Body of pancreas (tissue), 4 donors: ENCODE data around the gene FAM107B. TPM values are rescaled to one million over a fixed set of nuclear protein-coding genes. Genes with fewer than 3 reads are reported as not detected.

Experiments used
- ATAC-seq: fragments of 150-250 bp; one replicate; pipeline ENCODE4 v1.9.1; 2016
- DNase-seq, 4 donors: peaks; one replicate each; pipeline ENCODE4 v3.0.0-alpha.2; 2019
- H3K27ac ChIP-seq, 4 donors: fragments of 200-600 bp; sonication (generic); 1 replicate in 3 of 4; 2 replicates in 1 of 4; pipeline versions ENCODE4 v1.5.1 to v1.6.1; 2016 to 2019; ENCODE audit warnings: mild to moderate bottlenecking in 1 of 4, mixed read lengths in 1 of 4, moderate library complexity in 1 of 4
- H3K27me3 ChIP-seq, 2 donors: fragments of 200-600 bp; sonication (generic); one replicate each; pipeline ENCODE4 v1.6.0; 2016; ENCODE audit warnings: mild to moderate bottlenecking in 1 of 2
- H3K36me3 ChIP-seq, 2 donors: fragments of 200-600 bp; sonication (generic); replicated peaks in 1 of 2; 2 replicates each; pipeline ENCODE4 v1.5.1; 2016; ENCODE audit warnings: low read depth in 2 of 2; ENCODE audit not compliant: insufficient read depth in 1 of 2
- H3K4me1 ChIP-seq: fragments of 200-600 bp; sonication (generic); one replicate; pipeline ENCODE4 v1.6.0; 2016
- H3K4me3 ChIP-seq, 2 donors: fragments of 200-600 bp; sonication (generic); 1 replicate in 1 of 2; 2 replicates in 1 of 2; pipeline ENCODE4 v1.5.1; 2016 to 2019
- H3K9me3 ChIP-seq, 3 donors: fragments of 200-600 bp; sonication (generic); 1 replicate in 2 of 3; 2 replicates in 1 of 3; pipeline ENCODE4 v1.5.1; 2016
- CTCF ChIP-seq, 7 experiments: fragments of 450-650 bp in 4 of 7; fragments of 200-600 bp in 3 of 7; sonication (generic) in 3 of 7; IDR thresholded peaks; one replicate each; pipeline ENCODE4 v1.5.1; 2016 to 2019; ENCODE audit warnings: antibody characterized with exemption in 7 of 7
- POLR2A ChIP-seq, 3 donors: fragments of 450-650 bp; IDR thresholded peaks; one replicate each; pipeline ENCODE4 v1.6.1; 2016; ENCODE audit warnings: antibody characterized with exemption in 3 of 3, mild to moderate bottlenecking in 2 of 3
- WGBS, 2 donors: methylation state at CpG; one replicate each; pipeline ENCODE4 v1.1.5; 2017; 5-methylcytosine and 5-hydroxymethylcytosine counted together
- intact Hi-C: fragments of 100-400 bp; cut with DNase I; formaldehyde crosslinking; loops from one replicate; pipeline ENCODE4 v1.15.1; 2023
- total RNA-seq, 2 donors: library from RNA; depleted of rRNA; stranded (reverse); fragments of >200 nt; gene quantifications; one replicate each; pipeline ENCODE4 v1.1.0, GENCODE V29; 2016

Gene FAM107B
- total RNA-seq, 2 donors from 2014 or later: 19.4 to 45.9 TPM

DNA sequence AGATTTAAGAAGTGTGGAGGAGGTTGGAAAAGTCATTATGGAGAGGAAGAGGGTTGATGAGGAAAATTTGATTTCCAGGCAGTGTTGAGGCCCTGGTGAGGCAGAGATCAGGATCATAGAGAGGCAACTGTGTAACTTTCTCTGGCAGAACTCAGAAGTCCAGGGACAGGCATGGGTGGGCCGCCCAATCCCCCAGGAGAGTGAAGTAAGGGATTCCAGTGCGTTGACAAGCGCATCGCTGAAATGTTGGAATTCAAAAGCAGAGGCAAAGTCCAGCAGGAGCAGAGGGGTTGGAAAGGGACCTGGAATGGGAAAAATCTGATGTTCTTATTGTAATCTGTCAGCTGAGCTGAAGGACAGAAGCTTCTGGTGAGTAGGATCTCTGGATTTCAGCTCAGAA, 207.3 kb downstream of the FAM107B start:
- TF ChIP-seq CTCF (IDR thresholded peaks at IDR 0.05) (no peak), POLR2A (IDR thresholded peaks at IDR 0.05) (no peak)

GRCh38 chr10:14566498-14566897, 208.2 kb downstream of the FAM107B start:
- ATAC-seq (no peak), DNase-seq (no peak)
- Histone ChIP-seq H3K36me3 (peaks cover 0 to 2% of the 10 kb centered on the region in 2 donors), H3K4me3 (no peak overlapping the region), H3K27ac (no peak overlapping the region), H3K27me3 (no peaks in the 10 kb centered on the region), H3K4me1 (peaks cover 48% of the 10 kb centered on the region), H3K9me3 (no peaks in the 10 kb centered on the region)
- intact Hi-C loops: no loop called here
- WGBS, 2 donors: 90 to 95% methylated on average over 10 of the region's 10 CpGs
- no peak for TF ChIP-seq POLR2A (IDR thresholded peaks at IDR 0.05)
- TF ChIP-seq CTCF (IDR thresholded peaks at IDR 0.05): no peak

More for the DNA sequence above, 207.3 kb downstream of the FAM107B start:
- Histone ChIP-seq H3K27ac (peak overlapping the region in 1 of 4 donors; percentile 13), H3K27me3 (no peaks in the 10 kb centered on the region), H3K36me3 (peaks cover 0 to 2% of the 10 kb centered on the region in 2 donors), H3K4me3 (no peak overlapping the region), H3K4me1 (peaks cover 52% of the 10 kb centered on the region), H3K9me3 (no peaks in the 10 kb centered on the region)
- no peak for ATAC-seq
- 87 to 96% methylated on average over 4 of the region's 4 CpGs for WGBS, 2 donors
- intact Hi-C loops: no loop called here
- DNase-seq: no peak

DNA sequence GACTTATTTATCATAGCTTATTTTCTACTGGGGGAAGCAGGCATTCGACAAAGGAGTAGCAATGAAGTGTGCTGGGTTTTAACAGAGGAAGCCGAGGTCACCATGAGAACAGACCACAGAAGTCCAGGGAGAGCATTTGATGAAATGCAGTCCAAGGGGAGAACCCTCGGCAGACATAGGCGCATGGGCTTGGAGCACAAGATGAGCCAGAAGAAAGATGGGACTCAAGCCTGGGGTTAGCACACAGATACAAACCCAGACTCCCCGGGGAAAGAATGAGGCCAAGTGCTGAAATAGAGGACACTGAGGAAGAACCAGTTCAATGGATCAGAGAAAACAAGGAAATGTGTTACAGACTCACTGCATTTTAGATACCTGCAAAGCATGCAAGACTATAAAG, 209.5 kb downstream of the FAM107B start:
- DNase-seq (no peak), ATAC-seq (no peak)
- no peaks in the 10 kb centered on the region for H3K27me3 ChIP-seq
- no peak for TF ChIP-seq CTCF (IDR thresholded peaks at IDR 0.05)
- TF ChIP-seq POLR2A (IDR thresholded peaks at IDR 0.05): no peak
- WGBS, 2 donors: 39 to 71% methylated on average over 5 of the region's 5 CpGs
- intact Hi-C loops: no loop called here
- no peak overlapping the region for H3K27ac ChIP-seq
- H3K36me3 ChIP-seq: peaks cover 0 to 2% of the 10 kb centered on the region in 2 donors
- peaks cover 48% of the 10 kb centered on the region for H3K4me1 ChIP-seq
- no peak overlapping the region for H3K4me3 ChIP-seq
- no peaks in the 10 kb centered on the region for H3K9me3 ChIP-seq

- DNase-seq (no peak), ATAC-seq (no peak)
- H3K27ac ChIP-seq: peak overlapping the region in 1 of 4 donors; percentile 51
- no peak for TF ChIP-seq POLR2A (IDR thresholded peaks at IDR 0.05)
- no peaks in the 10 kb centered on the region for H3K27me3 ChIP-seq
- no peak overlapping the region for H3K4me3 ChIP-seq
- H3K9me3 ChIP-seq: no peaks in the 10 kb centered on the region
- WGBS, 2 donors: 66% methylated on average over 5 of the region's 5 CpGs
- peaks cover 0 to 2% of the 10 kb centered on the region in 2 donors for H3K36me3 ChIP-seq
- peaks cover 48% of the 10 kb centered on the region for H3K4me1 ChIP-seq
- intact Hi-C loops: no loop called here
These were observed 210.4 kb downstream of the FAM107B start for GRCh38 chr10:14564268-14564744.

DNA sequence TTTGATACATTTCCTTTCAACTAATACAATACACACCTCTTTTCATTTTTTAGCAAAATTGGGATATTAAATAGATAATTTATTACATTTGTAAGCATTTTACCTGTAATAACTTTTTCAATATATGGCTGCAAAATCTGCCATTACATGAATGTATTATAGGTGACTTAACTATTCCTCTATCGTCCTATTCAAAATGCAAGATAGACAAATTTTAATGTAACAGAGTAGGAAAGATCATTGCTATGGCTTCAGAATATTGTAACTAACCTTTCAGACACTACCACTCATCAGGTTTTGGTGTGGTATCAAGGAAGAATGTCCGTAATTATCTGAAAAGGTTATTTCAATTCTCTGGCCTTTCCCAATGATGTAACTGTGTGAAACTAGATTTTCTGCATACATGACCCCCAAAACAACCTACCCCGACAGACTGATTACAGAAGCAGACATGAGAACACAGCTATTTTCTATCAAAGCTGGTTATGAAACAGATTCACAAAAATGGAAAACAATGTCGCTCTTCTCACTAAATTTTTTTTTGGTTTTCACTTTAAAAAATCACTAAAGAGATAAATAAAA, 211.2 kb downstream of the FAM107B start:
- DNase-seq (no peak), ATAC-seq (no peak)
- Histone ChIP-seq H3K4me1 (peaks cover 48% of the 10 kb centered on the region), H3K27me3 (no peaks in the 10 kb centered on the region), H3K27ac (peak overlapping the region in 1 of 4 donors; percentile 51), H3K36me3 (peaks cover 0 to 2% of the 10 kb centered on the region in 2 donors), H3K4me3 (no peak overlapping the region), H3K9me3 (no peaks in the 10 kb centered on the region)
- intact Hi-C loops: no loop called here
- TF ChIP-seq CTCF (IDR thresholded peaks at IDR 0.05) (no peak), POLR2A (IDR thresholded peaks at IDR 0.05) (no peak)
- 79 to 85% methylated on average over 4 of the region's 4 CpGs for WGBS, 2 donors
